Activated CD8-positive, alpha-beta memory T cell treated with anti-CD3 and anti-CD28 coated beads for 24 hours (primary cell): Measurements from ENCODE around the gene ADD1.

Experiments
- DNase-seq: peaks from one replicate; pipeline ENCODE4 v3.0.0-alpha.2; 2020

The ADD1 gene

GRCh38 chr4:2805712-2806389 is 37.8 kb upstream of the ADD1 start:
- no peak for DNase-seq

- DNase-seq: no peak
Observed at GRCh38 chr4:2806390-2807355, 37.0 kb upstream of the ADD1 start.

GRCh38 chr4:2807571-2807970 is 36.1 kb upstream of the ADD1 start:
- no peak for DNase-seq

GRCh38 chr4:2808001-2808400 is 35.6 kb upstream of the ADD1 start:
- no peak for DNase-seq

GRCh38 chr4:2809610-2810180 is 33.9 kb upstream of the ADD1 start:
- DNase-seq: no peak

- DNase-seq: no peak
Observed at GRCh38 chr4:2810388-2810787, 33.3 kb upstream of the ADD1 start.

- peak; percentile 85 for DNase-seq
Observed at GRCh38 chr4:2811830-2812611, 31.6 kb upstream of the ADD1 start.

- DNase-seq: peak; percentile 79
Observed at GRCh38 chr4:2812612-2813354, 30.9 kb upstream of the ADD1 start.

- no peak for DNase-seq
Observed at GRCh38 chr4:2813446-2814405, 29.9 kb upstream of the ADD1 start.

GRCh38 chr4:2814627-2815270 is 28.9 kb upstream of the ADD1 start:
- DNase-seq: no peak

GRCh38 chr4:2816401-2816954 is 27.2 kb upstream of the ADD1 start:
- DNase-seq: no peak

- DNase-seq: no peak
Observed at GRCh38 chr4:2817137-2817536, 26.5 kb upstream of the ADD1 start.

- DNase-seq: no peak
Observed at GRCh38 chr4:2817701-2818350, 25.8 kb upstream of the ADD1 start.

GRCh38 chr4:2818351-2818939 is 25.2 kb upstream of the ADD1 start:
- no peak for DNase-seq

GRCh38 chr4:2819244-2820215 is 24.1 kb upstream of the ADD1 start:
- no peak for DNase-seq

GRCh38 chr4:2820216-2820982 is 23.2 kb upstream of the ADD1 start:
- DNase-seq: no peak
